Calu3 (cell line): ENCODE data around the gene CCDC71L. TPM values are rescaled to one million over a fixed set of nuclear protein-coding genes. Genes with fewer than 3 reads are reported as not detected.

ENCODE experiments used
- BruUV-seq: library from RNA; stranded (reverse); fragments of 400-500 nt; replicated peaks from 2 replicates; lab custom pipeline; 2021; lab: Mats Ljungman, UMichigan
- CTCF ChIA-PET: fragments of 300-600 bp; sonication (Branson Sonifier 250); formaldehyde crosslinking; loops from one replicate; lab custom pipeline; 2022; ENCODE audit warnings: antibody characterized with exemption; lab: Charles Lee
- DNase-seq: peaks from one replicate; pipeline ENCODE4 v3.0.0; 2022
- H3K27ac Mint-ChIP-seq: one replicate; pipeline ENCODE4 v1.8.0; 2022; ENCODE audit warnings: mixed read lengths; ENCODE audit not compliant: unreplicated experiment
- H3K27me3 Mint-ChIP-seq: one replicate; pipeline ENCODE4 v1.8.0; 2022; ENCODE audit warnings: mixed read lengths; ENCODE audit not compliant: unreplicated experiment
- H3K36me3 Mint-ChIP-seq: one replicate; pipeline ENCODE4 v1.8.0; 2022; ENCODE audit warnings: mild to moderate bottlenecking, moderate library complexity, mixed read lengths; ENCODE audit not compliant: insufficient read depth, unreplicated experiment
- H3K4me1 Mint-ChIP-seq: one replicate; pipeline ENCODE4 v1.8.0; 2022; ENCODE audit warnings: mild to moderate bottlenecking, low read depth, mixed read lengths; ENCODE audit not compliant: unreplicated experiment
- H3K4me3 Mint-ChIP-seq: one replicate; pipeline ENCODE4 v1.8.0; 2022; ENCODE audit warnings: mild to moderate bottlenecking, low read depth, moderate library complexity, mixed read lengths; ENCODE audit not compliant: unreplicated experiment
- H3K9me3 Mint-ChIP-seq: one replicate; pipeline ENCODE4 v1.8.0; 2022; ENCODE audit warnings: low read depth, mixed read lengths; ENCODE audit not compliant: unreplicated experiment
- intact Hi-C: fragments of 100-400 bp; cut with micrococcal nuclease; formaldehyde crosslinking; loops from one replicate; pipeline ENCODE4 v1.10.0; 2022; ENCODE audit not compliant: unreplicated experiment
- total RNA-seq: library from RNA; stranded (reverse); gene quantifications from 2 replicates; pipeline ENCODE4 v1.2.3, GENCODE V29; 2022
- TF ChIP-seq, protein P1 (sequence below): fragments of 200-600 bp; IDR thresholded peaks from one replicate; pipeline ENCODE4 v1.8.0; 2022; ENCODE audit warnings: antibody characterized with exemption; ENCODE audit not compliant: unreplicated experiment

Gene CCDC71L
- total RNA-seq, 1 experiment from 2014 or later: 28.1 TPM

DNA sequence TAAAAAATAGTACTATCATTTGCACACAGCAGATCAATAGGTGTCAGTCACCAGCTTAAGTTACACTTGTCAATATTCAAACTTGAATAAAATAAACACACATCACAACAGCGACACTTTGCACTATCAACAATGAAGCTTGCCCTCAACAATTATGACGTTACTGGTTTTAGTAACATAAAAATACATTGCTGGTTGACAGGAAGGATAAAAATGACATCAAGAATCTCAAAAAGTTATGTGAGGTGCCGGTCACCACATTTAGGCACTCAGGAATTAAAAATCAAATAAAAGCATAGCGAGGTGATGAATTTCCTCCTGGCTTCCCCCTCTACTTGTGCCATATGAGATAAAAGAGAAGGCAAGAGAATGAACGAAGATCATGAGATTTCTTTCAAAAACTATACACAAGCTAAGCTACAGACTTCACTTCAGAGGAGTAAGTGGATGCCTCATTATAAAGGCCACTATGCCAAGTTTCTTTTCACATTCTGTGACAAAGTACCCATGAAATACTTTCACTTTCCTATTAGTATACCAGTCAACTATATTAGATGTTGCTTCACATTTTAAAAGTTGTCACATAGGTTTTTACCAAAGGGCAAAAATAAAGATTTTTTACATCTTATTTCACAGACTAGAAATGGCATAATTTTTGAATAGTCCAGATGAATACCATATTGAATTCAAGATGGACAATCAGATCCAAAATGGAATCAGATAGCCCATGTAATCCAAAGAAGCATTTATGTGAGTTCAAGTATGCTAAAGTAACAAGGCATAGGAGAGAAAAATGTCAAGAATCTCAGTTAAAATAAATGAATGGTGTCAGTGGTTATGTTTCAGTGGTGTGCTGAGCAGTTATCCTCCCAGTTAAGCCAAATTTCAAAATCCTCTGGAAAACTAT, 3.6 kb downstream of the CCDC71L start:
- H3K36me3 Mint-ChIP-seq: peaks cover 31% of the 10 kb centered on the region
- intact Hi-C loops: loop anchor here (5.0 kb wide), 2 partner anchors 45 to 120 kb away; no protein-coding TSS in a partner anchor

DNA sequence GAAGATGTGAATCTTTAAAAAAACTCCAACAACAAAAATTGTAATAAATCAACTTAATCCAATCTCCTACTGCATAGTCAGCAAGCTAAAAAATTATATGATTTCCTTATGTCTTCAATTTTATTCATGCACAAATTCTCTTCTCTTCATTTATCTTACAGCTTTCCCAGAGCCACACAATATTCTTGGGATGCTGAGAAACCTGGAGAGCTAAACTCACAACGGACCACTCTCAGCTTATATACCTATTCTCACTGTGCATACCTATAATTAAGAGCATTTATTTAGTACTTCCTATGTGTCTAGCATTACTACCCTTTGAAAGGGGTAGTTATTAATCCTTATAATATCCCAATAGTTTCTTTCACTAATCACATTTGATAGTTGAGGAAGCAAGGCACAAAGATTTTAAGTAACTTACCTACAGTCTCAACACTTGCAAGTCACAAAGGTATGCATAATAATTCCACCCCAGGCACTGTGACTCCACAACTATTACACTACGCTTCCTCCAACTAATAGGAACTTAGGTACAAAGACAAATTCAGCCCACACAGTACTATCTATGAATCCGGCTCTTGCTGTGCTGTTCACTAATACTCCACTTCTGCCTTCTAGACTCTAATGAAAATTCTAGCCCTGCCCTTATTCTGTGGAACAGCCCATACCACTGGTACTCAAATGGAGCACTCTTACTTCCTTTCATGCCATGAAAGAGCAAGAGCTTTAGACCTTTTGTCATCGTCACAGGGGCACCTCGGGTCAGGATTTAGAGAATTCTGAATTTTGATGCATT, 5.1 kb downstream of the CCDC71L start:
- CTCF ChIA-PET: interaction anchor here (1.0 kb wide), 1 partner anchor 194 kb away, joined by 3 read pairs; no protein-coding TSS in a partner anchor
- BruUV-seq: no TSS peak
- Mint-ChIP-seq H3K4me1 (peaks cover 8% of the 10 kb centered on the region), H3K36me3 (peaks cover 23% of the 10 kb centered on the region), H3K9me3 (no peaks in the 10 kb centered on the region), H3K27ac (no peak overlapping the region), H3K27me3 (no peaks in the 10 kb centered on the region), H3K4me3 (no peak overlapping the region)
- intact Hi-C loops: loop anchor here (5.0 kb wide), 2 partner anchors 44 to 121 kb away; no protein-coding TSS in a partner anchor
- TF ChIP-seq, protein P1, sequence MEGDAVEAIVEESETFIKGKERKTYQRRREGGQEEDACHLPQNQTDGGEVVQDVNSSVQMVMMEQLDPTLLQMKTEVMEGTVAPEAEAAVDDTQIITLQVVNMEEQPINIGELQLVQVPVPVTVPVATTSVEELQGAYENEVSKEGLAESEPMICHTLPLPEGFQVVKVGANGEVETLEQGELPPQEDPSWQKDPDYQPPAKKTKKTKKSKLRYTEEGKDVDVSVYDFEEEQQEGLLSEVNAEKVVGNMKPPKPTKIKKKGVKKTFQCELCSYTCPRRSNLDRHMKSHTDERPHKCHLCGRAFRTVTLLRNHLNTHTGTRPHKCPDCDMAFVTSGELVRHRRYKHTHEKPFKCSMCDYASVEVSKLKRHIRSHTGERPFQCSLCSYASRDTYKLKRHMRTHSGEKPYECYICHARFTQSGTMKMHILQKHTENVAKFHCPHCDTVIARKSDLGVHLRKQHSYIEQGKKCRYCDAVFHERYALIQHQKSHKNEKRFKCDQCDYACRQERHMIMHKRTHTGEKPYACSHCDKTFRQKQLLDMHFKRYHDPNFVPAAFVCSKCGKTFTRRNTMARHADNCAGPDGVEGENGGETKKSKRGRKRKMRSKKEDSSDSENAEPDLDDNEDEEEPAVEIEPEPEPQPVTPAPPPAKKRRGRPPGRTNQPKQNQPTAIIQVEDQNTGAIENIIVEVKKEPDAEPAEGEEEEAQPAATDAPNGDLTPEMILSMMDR: no peak
- no peak for DNase-seq

More for the DNA sequence above, 3.6 kb downstream of the CCDC71L start:
- Mint-ChIP-seq H3K4me1 (peaks cover 8% of the 10 kb centered on the region), H3K27me3 (no peaks in the 10 kb centered on the region), H3K27ac (no peak overlapping the region), H3K4me3 (no peak overlapping the region), H3K9me3 (no peaks in the 10 kb centered on the region)
- TF ChIP-seq, protein P1: no peak
- CTCF ChIA-PET: interaction anchor here (0.7 to 5.3 kb wide), 3 partner anchors 80 to 115 kb away, joined by 4 to 46 read pairs (median 32); no protein-coding TSS in a partner anchor
- DNase-seq: no peak
- BruUV-seq: no TSS peak

DNA sequence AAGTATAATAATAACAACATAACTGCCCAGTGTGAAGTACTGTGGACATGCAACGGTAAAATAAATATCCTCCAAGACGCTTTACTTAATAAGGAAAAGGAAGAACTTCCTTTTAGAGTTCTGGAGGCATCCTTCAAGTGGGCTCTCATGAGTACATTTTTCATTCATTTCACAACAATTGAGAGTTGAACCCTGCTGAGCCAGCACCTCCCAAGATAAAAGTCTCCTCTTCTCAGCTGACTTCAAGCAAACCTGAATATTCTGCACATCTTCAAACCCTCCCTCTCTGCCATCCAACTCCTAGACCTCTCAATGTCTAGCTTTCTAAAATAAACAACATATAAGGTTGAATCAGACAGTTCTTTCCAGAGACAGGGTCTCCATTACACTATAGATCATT, 7.5 kb downstream of the CCDC71L start:
- peaks cover 1% of the 10 kb centered on the region for H3K36me3 Mint-ChIP-seq
- no peaks in the 10 kb centered on the region for H3K9me3 Mint-ChIP-seq
- no TSS peak for BruUV-seq
- TF ChIP-seq, protein P1: no peak
- intact Hi-C loops: no loop called here
- H3K27me3 Mint-ChIP-seq: no peaks in the 10 kb centered on the region
- no peak overlapping the region for H3K27ac Mint-ChIP-seq
- CTCF ChIA-PET: no interaction called here
- peaks cover 8% of the 10 kb centered on the region for H3K4me1 Mint-ChIP-seq
- no peak for DNase-seq
- H3K4me3 Mint-ChIP-seq: no peak overlapping the region

DNA sequence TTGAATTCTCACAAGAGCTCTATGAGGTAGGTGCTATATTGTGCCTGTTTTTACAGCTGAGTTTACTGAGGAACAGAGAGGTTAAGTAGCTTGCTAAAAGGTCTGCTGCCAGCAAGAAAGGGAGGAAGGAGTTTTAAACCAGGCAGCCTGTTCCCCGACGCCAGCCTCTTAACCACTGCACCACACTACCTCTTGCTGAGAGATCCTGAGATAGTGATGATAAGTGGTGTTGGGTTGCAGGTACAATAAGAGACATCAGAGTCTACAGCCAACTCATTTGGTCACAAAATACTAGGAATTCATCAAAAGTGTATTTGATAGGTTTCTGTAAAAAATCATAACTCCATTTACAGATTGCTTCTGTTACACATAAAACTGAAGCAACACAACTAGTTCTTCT, 8.0 kb downstream of the CCDC71L start:
- intact Hi-C loops: no loop called here
- H3K36me3 Mint-ChIP-seq: no peaks in the 10 kb centered on the region
- no peak overlapping the region for H3K4me3 Mint-ChIP-seq
- no peak overlapping the region for H3K27ac Mint-ChIP-seq
- H3K4me1 Mint-ChIP-seq: peaks cover 8% of the 10 kb centered on the region
- H3K9me3 Mint-ChIP-seq: no peaks in the 10 kb centered on the region
- TF ChIP-seq, protein P1: no peak
- H3K27me3 Mint-ChIP-seq: no peaks in the 10 kb centered on the region
- no peak for DNase-seq
- CTCF ChIA-PET: no interaction called here
- BruUV-seq: no TSS peak
